Uterus (tissue), 4 donors: ENCODE data around the gene SNAPC4. TPM values are rescaled to one million over a fixed set of nuclear protein-coding genes. Genes with fewer than 3 reads are reported as not detected.

Experiments
- DNase-seq, 2 donors: peaks; one replicate each; pipeline ENCODE4 v3.0.0-alpha.2; 2019 to 2020
- H3K27ac ChIP-seq, 2 donors: fragments of 200-600 bp; sonication (generic); 1 replicate in 1 of 2; 2 replicates in 1 of 2; pipeline ENCODE4 v1.5.1; 2016 to 2018
- H3K27me3 ChIP-seq, 2 donors: fragments of 200-600 bp; sonication (generic); one replicate each; pipeline ENCODE4 v1.5.1; 2018 to 2019; ENCODE audit warnings: control low read depth in 1 of 2
- H3K36me3 ChIP-seq, 2 donors: fragments of 200-600 bp; sonication (generic); one replicate each; pipeline ENCODE4 v1.5.1; 2019; ENCODE audit warnings: control low read depth in 1 of 2
- H3K4me1 ChIP-seq, 2 donors: fragments of 200-600 bp; sonication (generic); one replicate each; pipeline ENCODE4 v1.5.1; 2018 to 2019; ENCODE audit warnings: control low read depth in 1 of 2
- H3K4me3 ChIP-seq, 2 donors: fragments of 200-600 bp; sonication (generic); 1 replicate in 1 of 2; 2 replicates in 1 of 2; pipeline ENCODE4 v1.5.1; 2018 to 2019; ENCODE audit warnings: mild to moderate bottlenecking in 1 of 2
- H3K9me3 ChIP-seq, 2 donors: fragments of 200-600 bp; sonication (generic); one replicate each; pipeline ENCODE4 v1.5.1; 2019; ENCODE audit warnings: control low read depth in 1 of 2
- POLR2A ChIP-seq, 2 donors: fragments of 450-650 bp; IDR thresholded peaks; one replicate each; pipeline ENCODE4 v1.6.1; 2016; ENCODE audit warnings: antibody characterized with exemption in 2 of 2, mild to moderate bottlenecking in 1 of 2, moderate library complexity in 1 of 2
- intact Hi-C: fragments of 100-400 bp; cut with DNase I; formaldehyde crosslinking; loops from one replicate; pipeline ENCODE4 v1.15.1; 2023; ENCODE audit warnings: low total_unique reads
- total RNA-seq, 4 donors: library from RNA; depleted of rRNA in 3 of 4; stranded (reverse); fragments of >200 nt in 3 of 4; gene quantifications; one replicate each; pipeline versions ENCODE4 v1.1.0 to v1.2.4, GENCODE V29; 2014 to 2023
- TF ChIP-seq, protein P1 (sequence below), 4 experiments: fragments of 200-600 bp in 2 of 4; fragments of 450-650 bp in 2 of 4; sonication (generic) in 2 of 4; IDR thresholded peaks; one replicate each; pipeline ENCODE4 v1.5.1; 2016 to 2019; ENCODE audit warnings: antibody characterized with exemption in 4 of 4, mild to moderate bottlenecking in 2 of 4, moderate library complexity in 1 of 4
- donor health status: DM: yes; HTN: yes; CAD: no.

The SNAPC4 gene
- total RNA-seq, 4 donors from 2014 or later, result 0.51 to 12.5 (median 7.7) TPM

DNA sequence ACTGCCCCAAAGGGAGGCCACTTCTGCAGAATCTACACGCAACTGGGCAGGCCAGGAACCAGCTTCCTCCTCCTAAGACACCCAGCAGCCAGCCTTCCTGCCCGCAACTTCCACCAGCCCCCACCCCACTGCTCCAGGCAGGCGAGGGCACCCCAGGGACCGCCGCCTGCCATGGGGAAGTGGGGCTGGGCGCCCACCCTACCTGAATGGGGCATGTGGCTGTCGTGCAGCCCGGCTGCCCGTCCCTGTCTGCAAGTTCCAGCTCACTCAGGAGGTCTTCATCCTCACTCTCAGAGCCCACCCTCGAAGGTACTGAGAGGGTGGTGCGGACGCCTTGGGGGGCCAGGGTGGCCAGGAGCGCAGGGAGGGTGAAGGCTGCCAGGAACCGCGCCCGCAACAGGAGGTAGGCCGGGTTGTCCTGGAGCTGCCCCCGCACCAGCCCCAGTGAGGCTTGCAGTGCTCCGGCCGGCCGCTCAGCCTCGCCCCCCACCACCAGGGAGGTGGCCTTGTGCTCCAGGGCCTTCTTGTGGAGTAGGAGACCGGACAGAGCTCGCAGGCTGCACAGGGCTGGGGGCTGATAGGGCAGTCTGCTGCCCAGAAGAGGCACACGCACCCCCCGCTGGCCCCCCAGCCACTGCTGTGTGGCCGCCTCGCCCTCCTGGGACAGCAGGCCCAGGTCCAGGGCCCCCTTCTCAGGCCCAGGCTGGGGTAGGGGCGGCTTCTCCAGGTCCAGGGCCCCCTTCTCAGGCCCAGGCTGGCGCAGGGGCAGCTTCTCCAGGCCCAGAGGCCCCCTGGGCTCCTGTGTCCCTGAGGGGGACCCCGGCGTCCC lies 22.4 kb downstream of the SNAPC4 start:
- no peak for TF ChIP-seq POLR2A (IDR thresholded peaks at IDR 0.05)
- TF ChIP-seq, protein P1, sequence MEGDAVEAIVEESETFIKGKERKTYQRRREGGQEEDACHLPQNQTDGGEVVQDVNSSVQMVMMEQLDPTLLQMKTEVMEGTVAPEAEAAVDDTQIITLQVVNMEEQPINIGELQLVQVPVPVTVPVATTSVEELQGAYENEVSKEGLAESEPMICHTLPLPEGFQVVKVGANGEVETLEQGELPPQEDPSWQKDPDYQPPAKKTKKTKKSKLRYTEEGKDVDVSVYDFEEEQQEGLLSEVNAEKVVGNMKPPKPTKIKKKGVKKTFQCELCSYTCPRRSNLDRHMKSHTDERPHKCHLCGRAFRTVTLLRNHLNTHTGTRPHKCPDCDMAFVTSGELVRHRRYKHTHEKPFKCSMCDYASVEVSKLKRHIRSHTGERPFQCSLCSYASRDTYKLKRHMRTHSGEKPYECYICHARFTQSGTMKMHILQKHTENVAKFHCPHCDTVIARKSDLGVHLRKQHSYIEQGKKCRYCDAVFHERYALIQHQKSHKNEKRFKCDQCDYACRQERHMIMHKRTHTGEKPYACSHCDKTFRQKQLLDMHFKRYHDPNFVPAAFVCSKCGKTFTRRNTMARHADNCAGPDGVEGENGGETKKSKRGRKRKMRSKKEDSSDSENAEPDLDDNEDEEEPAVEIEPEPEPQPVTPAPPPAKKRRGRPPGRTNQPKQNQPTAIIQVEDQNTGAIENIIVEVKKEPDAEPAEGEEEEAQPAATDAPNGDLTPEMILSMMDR (IDR thresholded peaks at IDR 0.05), result no peak
- Histone ChIP-seq H3K27ac (no peak overlapping the region), H3K4me1 (no peaks in the 10 kb centered on the region), H3K9me3 (no peaks in the 10 kb centered on the region), H3K4me3 (no peak overlapping the region), H3K27me3 (no peaks in the 10 kb centered on the region), H3K36me3 (no peaks in the 10 kb centered on the region)
- intact Hi-C loops, result no loop called here
- DNase-seq, result no peak

DNA sequence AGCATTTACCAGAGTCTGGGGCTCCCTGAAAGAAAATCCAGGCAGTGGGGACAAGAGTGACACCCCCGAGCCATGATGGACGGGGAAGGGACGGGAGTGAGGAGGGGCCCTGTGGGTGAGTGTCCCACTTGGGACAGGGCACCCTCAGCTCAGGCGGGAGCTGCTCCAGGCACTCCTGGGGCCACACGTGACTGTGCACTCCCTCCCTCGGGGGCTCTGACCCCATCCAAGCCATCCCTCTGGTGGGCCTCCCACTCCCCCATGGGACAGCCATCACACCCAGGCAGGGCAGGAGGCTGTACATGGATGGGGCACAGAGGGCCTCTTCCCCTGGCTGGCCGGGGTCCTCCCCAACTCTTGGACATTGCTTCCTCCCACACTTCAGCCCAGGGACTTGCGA lies 23.5 kb downstream of the SNAPC4 start:
- H3K9me3 ChIP-seq, result no peaks in the 10 kb centered on the region
- intact Hi-C loops, result no loop called here
- no peaks in the 10 kb centered on the region for H3K27me3 ChIP-seq
- DNase-seq, result no peak
- no peak overlapping the region for H3K4me3 ChIP-seq
- H3K27ac ChIP-seq, result no peak overlapping the region
- H3K4me1 ChIP-seq, result no peaks in the 10 kb centered on the region
- TF ChIP-seq, protein P1 (IDR thresholded peaks at IDR 0.05), result no peak
- TF ChIP-seq POLR2A (IDR thresholded peaks at IDR 0.05), result no peak
- no peaks in the 10 kb centered on the region for H3K36me3 ChIP-seq

DNA sequence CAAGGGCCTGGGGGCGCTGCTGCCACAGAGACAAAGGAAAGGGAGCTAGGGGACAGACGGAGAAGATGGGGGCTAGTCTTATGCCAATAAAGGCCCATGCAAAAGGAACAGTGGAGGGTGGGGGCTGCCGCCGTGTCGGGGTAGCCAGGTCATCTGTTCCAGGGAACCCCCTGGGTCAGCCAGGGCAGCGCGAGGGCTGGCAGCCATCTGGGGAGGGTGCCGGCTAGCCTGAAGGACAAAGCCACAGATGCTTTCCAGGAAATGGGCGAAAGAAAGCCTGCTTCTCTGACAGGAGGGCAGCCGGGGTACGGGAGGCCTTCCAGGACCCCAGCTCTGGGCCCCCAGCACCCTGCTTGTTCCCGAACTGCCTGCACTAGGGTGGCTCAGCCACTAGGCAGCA lies 24.9 kb downstream of the SNAPC4 start:
- no peaks in the 10 kb centered on the region for H3K36me3 ChIP-seq
- no peaks in the 10 kb centered on the region for H3K9me3 ChIP-seq
- no peak overlapping the region for H3K4me3 ChIP-seq
- H3K27me3 ChIP-seq, result no peaks in the 10 kb centered on the region
- H3K27ac ChIP-seq, result no peak overlapping the region
- TF ChIP-seq, protein P1 (IDR thresholded peaks at IDR 0.05), result no peak
- TF ChIP-seq POLR2A (IDR thresholded peaks at IDR 0.05), result no peak
- intact Hi-C loops, result no loop called here
- DNase-seq, result no peak
- H3K4me1 ChIP-seq, result no peaks in the 10 kb centered on the region

DNA sequence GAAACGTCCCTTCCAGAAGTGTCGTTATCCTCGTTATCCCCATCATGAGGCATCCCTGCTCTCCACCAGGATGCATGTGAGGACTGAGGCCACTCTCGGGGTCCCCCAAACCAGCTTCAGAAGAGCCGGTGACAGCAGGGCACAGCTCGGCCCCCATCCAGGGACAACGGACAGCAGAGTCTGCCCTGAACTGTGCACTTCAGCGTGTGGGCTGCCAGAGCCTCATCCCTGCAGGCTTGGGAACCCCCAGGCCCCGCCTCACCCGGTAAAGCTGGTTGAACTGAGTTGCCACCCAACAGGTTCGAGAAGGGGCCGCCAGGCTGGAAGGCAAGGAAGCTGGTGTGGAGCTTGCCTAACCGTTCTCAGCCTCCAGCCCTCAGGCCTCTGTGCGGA lies 25.8 kb downstream of the SNAPC4 start:
- Histone ChIP-seq H3K4me3 (no peak overlapping the region), H3K9me3 (no peaks in the 10 kb centered on the region), H3K36me3 (no peaks in the 10 kb centered on the region), H3K27ac (no peak overlapping the region), H3K27me3 (no peaks in the 10 kb centered on the region), H3K4me1 (no peaks in the 10 kb centered on the region)
- DNase-seq, result no peak
- intact Hi-C loops, result no loop called here
- no peak for TF ChIP-seq POLR2A (IDR thresholded peaks at IDR 0.05)
- TF ChIP-seq, protein P1 (IDR thresholded peaks at IDR 0.05), result no peak

DNA sequence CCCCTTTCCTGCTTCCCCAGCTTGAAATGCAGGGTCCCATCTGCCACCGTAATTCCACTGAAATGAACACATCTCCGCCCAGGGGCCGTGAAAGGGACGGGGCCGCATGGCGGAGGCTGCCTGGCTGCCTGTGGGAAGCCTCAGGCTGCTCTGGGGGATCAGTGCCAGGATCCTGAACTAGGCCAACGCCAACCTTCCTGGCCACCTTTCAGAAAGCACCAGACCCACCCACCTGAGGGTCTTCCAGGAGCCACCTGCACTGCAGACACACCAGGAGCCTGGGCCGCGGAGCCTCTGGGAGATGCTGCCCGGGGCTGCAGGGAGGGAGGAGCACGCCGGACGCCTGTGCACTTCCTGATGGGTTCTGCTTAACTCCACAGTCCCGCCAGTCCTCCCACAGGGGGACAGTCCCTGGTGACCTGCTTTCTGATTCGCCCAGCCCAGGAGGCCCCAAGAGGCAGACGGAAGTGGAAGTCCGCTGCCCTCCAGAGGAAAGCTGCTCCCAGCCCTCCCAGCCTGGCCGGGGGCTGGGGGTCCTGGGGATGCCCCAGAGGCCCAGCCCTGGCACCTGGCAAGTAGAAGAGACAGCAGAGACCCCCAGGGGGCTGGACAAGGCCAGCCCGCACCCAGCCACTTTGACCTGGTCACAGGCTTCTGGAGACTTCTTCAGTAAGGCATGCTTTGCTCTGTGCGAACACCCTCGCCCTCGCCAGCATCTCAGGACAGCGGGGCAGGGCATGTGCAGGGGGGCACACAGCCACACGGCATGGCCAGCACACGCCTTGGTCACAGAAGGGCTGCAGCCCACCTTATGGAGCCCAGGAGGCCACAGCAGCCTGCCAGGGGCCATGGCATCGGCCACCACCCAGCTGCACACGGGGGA lies 26.4 kb downstream of the SNAPC4 start, which contains the start of gene CARD9:
Gene CARD9, minus strand, starts transcription at position 370 of the 883 bp plus-strand sequence. CDS start 1,591 bp downstream, outside the sequence.
- Histone ChIP-seq H3K9me3 (no peaks in the 10 kb centered on the region), H3K4me1 (no peaks in the 10 kb centered on the region), H3K27ac (no peak within 1 kb of the TSS), H3K36me3 (no peaks in the 10 kb centered on the region), H3K4me3 (no peak within 1 kb of the TSS), H3K27me3 (no peaks in the 10 kb centered on the region)
- intact Hi-C loops, result no loop called here
- no peak for TF ChIP-seq POLR2A (IDR thresholded peaks at IDR 0.05)
- TF ChIP-seq, protein P1 (IDR thresholded peaks at IDR 0.05), result no peak
- DNase-seq, result no peak
